K562 (cell line): ENCODE data around the gene PELI3. TPM values are rescaled to one million over a fixed set of nuclear protein-coding genes. Genes with fewer than 3 reads are reported as not detected.

Source experiments
- AFF4 ChIP-seq: sonication (generic); formaldehyde crosslinking; IDR thresholded peaks from 2 replicates; pipeline ENCODE4 v1.8.0; 2023; ENCODE audit warnings: mild to moderate bottlenecking, missing genetic modification reagents
- BRCA1 ChIP-seq, 2 experiments: fragments of 450-650 bp in 1 of 2; sonication (generic) in 1 of 2; formaldehyde crosslinking in 1 of 2; IDR thresholded peaks; 2 replicates each; pipeline versions ENCODE4 v1.5.0 to v1.6.1; 2017 to 2020; ENCODE audit warnings: mild to moderate bottlenecking in 1 of 2, missing genetic modification reagents in 1 of 2
- DNMT1 ChIP-seq: fragments of 450-650 bp; IDR thresholded peaks from 2 replicates; pipeline ENCODE4 v1.6.1; 2016; ENCODE audit warnings: antibody characterized with exemption, mild to moderate bottlenecking
- FOXM1 ChIP-seq, 2 experiments: fragments of 450-650 bp in 1 of 2; sonication (generic) in 1 of 2; formaldehyde crosslinking in 1 of 2; IDR thresholded peaks; 2 replicates each; pipeline versions ENCODE4 v1.6.1 to v1.9.0; 2017 to 2022; ENCODE audit warnings: low read depth in 2 of 2, mild to moderate bottlenecking in 2 of 2, missing genetic modification reagents in 1 of 2, moderate library complexity in 1 of 2
- HIVEP1 ChIP-seq: fragments of 250-450 bp; sonication (Bioruptor Pico); IDR thresholded peaks from 2 replicates; pipeline ENCODE4 v1.4.0; 2020; ENCODE audit warnings: mild to moderate bottlenecking
- HNRNPLL ChIP-seq: fragments of 200-400 bp; formaldehyde crosslinking; IDR thresholded peaks from 2 replicates; pipeline ENCODE4 v1.6.1; 2017; ENCODE audit warnings: low read length, low read depth, mild to moderate bottlenecking; ENCODE audit not compliant: poor library complexity, severe bottlenecking
- MAX ChIP-seq: sonication (generic); formaldehyde crosslinking; IDR thresholded peaks from 2 replicates; pipeline ENCODE4 v1.9.0; 2022; ENCODE audit warnings: mild to moderate bottlenecking, missing genetic modification reagents
- MXD1 ChIP-seq: fragments of 250-450 bp; sonication (Bioruptor Pico); IDR thresholded peaks from 2 replicates; pipeline ENCODE4 v1.8.0; 2021; ENCODE audit warnings: borderline replicate concordance, mild to moderate bottlenecking, moderate library complexity; ENCODE audit not compliant: poor library complexity, severe bottlenecking
- NEUROD1 ChIP-seq: fragments of 150-350 bp; IDR thresholded peaks from 2 replicates; pipeline ENCODE4 v1.6.1; 2014; ENCODE audit warnings: borderline replicate concordance, low read length, low read depth; ENCODE audit not compliant: partially characterized antibody
- POLR2A ChIP-seq: fragments of 450-650 bp; conservative IDR thresholded peaks from 2 replicates; pipeline ENCODE4 v1.6.1; 2016
- RNF2 ChIP-seq: sonication (generic); IDR thresholded peaks from 2 replicates; pipeline ENCODE4 v1.6.1; 2016
- ZNF253 ChIP-seq: fragments of 250-450 bp; sonication (Bioruptor Pico); conservative IDR thresholded peaks from 2 replicates; pipeline ENCODE4 v1.6.1; 2021; ENCODE audit warnings: mild to moderate bottlenecking
- ZNF311 ChIP-seq: fragments of 250-450 bp; sonication (Bioruptor Pico); IDR thresholded peaks from 2 replicates; pipeline ENCODE4 v1.4.0; 2020; ENCODE audit warnings: mild to moderate bottlenecking, moderate library complexity
- ZNF316 ChIP-seq: fragments of 450-650 bp; IDR thresholded peaks from 2 replicates; pipeline ENCODE4 v1.6.1; 2016
- ZNF324 ChIP-seq: fragments of 250-450 bp; sonication (Bioruptor Pico); IDR thresholded peaks from 2 replicates; pipeline ENCODE4 v1.4.0; 2020; ENCODE audit warnings: mild to moderate bottlenecking
- ZNF436 ChIP-seq: fragments of 250-450, 450-650 bp; sonication (Bioruptor Pico); formaldehyde crosslinking; IDR thresholded peaks from 2 replicates; pipeline ENCODE4 v1.7.0; 2020; ENCODE audit warnings: mild to moderate bottlenecking
- ZNF695 ChIP-seq: fragments of 450-650 bp; formaldehyde crosslinking; IDR thresholded peaks from 2 replicates; pipeline ENCODE4 v1.4.0; 2020; ENCODE audit warnings: mild to moderate bottlenecking, moderate library complexity
- polyA plus RNA-seq, 8 experiments: library from polyadenylated mRNA; depleted of rRNA in 4 of 8; stranded (reverse) in 5 of 8; unstranded in 3 of 8; fragments of >200 nt; fragmentation: Nextera tagmentation in 2 of 8; fragmentation: Illumina TruSeq in 1 of 8; extraction: Ambion mirVana in 2 of 8; extraction: Trizol in 1 of 8; gene quantifications; 2 replicates each; pipeline versions ENCODE4 v1.2.1 to v1.2.3, GENCODE V29; 2011 to 2014; ENCODE audit warnings: inconsistent platforms in 1 of 8, missing spikeins in 1 of 8
- total RNA-seq, 7 experiments: library from RNA; depleted of rRNA in 6 of 7; stranded (reverse); fragments of >200 nt in 6 of 7; fragmentation: Illumina TruSeq in 2 of 7; extraction: Trizol in 2 of 7; gene quantifications; 2 replicates each; pipeline versions ENCODE4 v1.2.1 to v1.2.3, GENCODE V29; 2011 to 2021; ENCODE audit warnings: low replicate concordance in 1 of 7
- TF ChIP-seq, protein P1 (sequence below): fragments of 250-450 bp; sonication (Bioruptor Pico); IDR thresholded peaks from 2 replicates; pipeline ENCODE4 v1.8.0; 2021; ENCODE audit warnings: moderate library complexity, mild to moderate bottlenecking, inconsistent platforms
- TF ChIP-seq, protein P2 (sequence below): fragments of 250-450 bp; sonication (Bioruptor Pico); IDR thresholded peaks from 2 replicates; pipeline ENCODE4 v1.4.0; 2020

The PELI3 gene
- total and polyA plus RNA-seq, 9 of the 15 experiments (the other 6 are each of a cell fraction or from before 2014, with no cell fraction given), result 0.17 to 4.2 (median 1.9) TPM

DNA sequence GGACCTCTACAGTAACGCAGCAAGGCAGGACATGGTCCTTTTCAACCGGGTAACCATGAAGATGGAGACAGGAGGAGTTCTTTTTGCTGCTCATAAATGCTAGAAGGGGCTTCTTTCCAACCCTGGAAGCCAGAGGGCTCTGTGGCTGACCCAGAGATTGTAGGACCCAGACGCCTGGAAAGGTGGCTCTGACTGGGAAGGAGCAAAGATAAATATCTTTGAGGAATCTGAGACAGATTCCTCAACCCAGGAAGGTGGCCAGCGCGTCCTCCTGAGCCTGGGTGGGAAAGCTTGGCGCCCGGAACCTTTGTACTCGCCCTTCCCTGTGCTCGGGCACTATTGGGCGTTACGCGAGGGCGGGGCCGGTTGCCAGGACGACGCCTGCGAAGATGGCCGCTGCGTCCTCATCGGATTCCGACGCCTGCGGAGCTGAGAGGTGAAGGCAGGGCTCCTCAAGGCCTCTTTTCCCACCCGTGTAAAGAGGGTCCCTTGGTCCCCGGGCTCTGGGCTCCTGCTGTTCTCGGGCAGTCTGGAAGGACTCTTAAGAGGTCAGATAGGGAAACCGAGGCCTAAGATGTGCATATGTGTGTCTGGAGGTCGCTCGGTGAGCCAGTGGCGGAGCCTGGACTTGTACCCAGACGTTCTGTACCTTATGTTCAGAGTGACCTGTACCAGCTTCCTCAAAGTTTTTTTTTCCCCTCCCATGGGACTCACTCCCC lies 43.7 kb downstream of the PELI3 start, which contains the start of gene BBS1 (continued):
- TF ChIP-seq RNF2, result peak; percentile 46; the same call in 1 of the 2 replicates
- TF ChIP-seq, protein P1, sequence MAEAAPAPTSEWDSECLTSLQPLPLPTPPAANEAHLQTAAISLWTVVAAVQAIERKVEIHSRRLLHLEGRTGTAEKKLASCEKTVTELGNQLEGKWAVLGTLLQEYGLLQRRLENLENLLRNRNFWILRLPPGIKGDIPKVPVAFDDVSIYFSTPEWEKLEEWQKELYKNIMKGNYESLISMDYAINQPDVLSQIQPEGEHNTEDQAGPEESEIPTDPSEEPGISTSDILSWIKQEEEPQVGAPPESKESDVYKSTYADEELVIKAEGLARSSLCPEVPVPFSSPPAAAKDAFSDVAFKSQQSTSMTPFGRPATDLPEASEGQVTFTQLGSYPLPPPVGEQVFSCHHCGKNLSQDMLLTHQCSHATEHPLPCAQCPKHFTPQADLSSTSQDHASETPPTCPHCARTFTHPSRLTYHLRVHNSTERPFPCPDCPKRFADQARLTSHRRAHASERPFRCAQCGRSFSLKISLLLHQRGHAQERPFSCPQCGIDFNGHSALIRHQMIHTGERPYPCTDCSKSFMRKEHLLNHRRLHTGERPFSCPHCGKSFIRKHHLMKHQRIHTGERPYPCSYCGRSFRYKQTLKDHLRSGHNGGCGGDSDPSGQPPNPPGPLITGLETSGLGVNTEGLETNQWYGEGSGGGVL (CRISPR knock-in tag), result no peak
- no peak for TF ChIP-seq MXD1
- TF ChIP-seq BRCA1 (IDR thresholded peaks at IDR 0.05), result no peak
- no peak for TF ChIP-seq BRCA1 (CRISPR knock-in tag; IDR thresholded peaks at IDR 0.05)
- no peak for TF ChIP-seq ZNF695 (CRISPR knock-in tag)
- TF ChIP-seq MAX (CRISPR knock-in tag), result peak; percentile 60; the same call in 1 of the 2 replicates
- TF ChIP-seq AFF4 (CRISPR knock-in tag), result no peak
- TF ChIP-seq POLR2A, result peak; percentile 78
- TF ChIP-seq ZNF436 (CRISPR knock-in tag), result no peak
- TF ChIP-seq ZNF253 (CRISPR knock-in tag), result no peak
- no peak for TF ChIP-seq HIVEP1 (CRISPR knock-in tag)
- TF ChIP-seq HNRNPLL, result peak; percentile 56
- no peak for TF ChIP-seq ZNF316
- TF ChIP-seq, protein P2, sequence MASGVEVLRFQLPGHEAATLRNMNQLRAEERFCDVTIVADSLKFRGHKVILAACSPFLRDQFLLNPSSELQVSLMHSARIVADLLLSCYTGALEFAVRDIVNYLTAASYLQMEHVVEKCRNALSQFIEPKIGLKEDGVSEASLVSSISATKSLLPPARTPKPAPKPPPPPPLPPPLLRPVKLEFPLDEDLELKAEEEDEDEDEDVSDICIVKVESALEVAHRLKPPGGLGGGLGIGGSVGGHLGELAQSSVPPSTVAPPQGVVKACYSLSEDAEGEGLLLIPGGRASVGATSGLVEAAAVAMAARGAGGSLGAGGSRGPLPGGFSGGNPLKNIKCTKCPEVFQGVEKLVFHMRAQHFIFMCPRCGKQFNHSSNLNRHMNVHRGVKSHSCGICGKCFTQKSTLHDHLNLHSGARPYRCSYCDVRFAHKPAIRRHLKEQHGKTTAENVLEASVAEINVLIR (CRISPR knock-in tag), result no peak
- peak; percentile 83 for TF ChIP-seq NEUROD1
- no peak for TF ChIP-seq ZNF311 (CRISPR knock-in tag)
- no peak for TF ChIP-seq FOXM1 (IDR thresholded peaks at IDR 0.05; ENCODE audit: low read depth)
- TF ChIP-seq FOXM1 (CRISPR knock-in tag; IDR thresholded peaks at IDR 0.05; ENCODE audit: low read depth), result no peak
- no peak for TF ChIP-seq DNMT1
- no peak for TF ChIP-seq ZNF324
